ENCODE data around the gene AUTS2. TPM values are rescaled to one million over a fixed set of nuclear protein-coding genes. Genes with fewer than 3 reads are reported as not detected.

The AUTS2 gene
- polyA plus RNA-seq, 3 donors = 0.08 to 0.35 TPM; not detected in 1

DNA sequence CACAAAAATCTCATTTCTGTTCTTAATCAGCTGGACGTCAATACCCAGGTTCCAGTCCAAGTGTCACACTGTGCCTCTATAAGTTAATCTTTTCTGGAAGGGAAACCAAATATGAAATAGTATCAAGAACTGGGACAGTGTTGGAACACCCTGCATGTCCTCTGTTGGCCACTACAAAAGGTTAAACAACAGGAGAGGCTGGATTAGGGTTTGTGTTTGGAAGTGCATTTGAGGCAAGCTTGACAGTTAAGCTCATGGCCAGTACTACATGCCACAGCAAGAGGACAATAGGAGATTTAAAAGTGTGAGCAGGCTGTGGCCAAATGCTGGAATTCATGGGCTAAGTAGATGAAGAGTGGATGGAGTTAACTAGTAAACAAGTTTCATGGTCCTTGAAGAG lies 751.5 kb downstream of the AUTS2 start:
- Mint-ChIP-seq H3K4me3 (no peak overlapping the region), H3K4me1 (peaks cover 9% of the 10 kb centered on the region), H3K27me3 (ENCODE audit: low read depth in 3 of 3) (peaks cover 0 to 2% (median 0%) of the 10 kb centered on the region in 3 donors), H3K27ac (no peak overlapping the region), H3K36me3 (no peaks in the 10 kb centered on the region), H3K9me3 (peaks cover 0 to 7% (median 2%) of the 10 kb centered on the region in 7 donors)
- H3K4me2 ChIP-seq (replicated peaks; ENCODE audit: extremely low read depth, low read length, poor library complexity, severe bottlenecking) = no peak overlapping the region
- H3K9me3 ChIP-seq (replicated peaks in 1 of 2; ENCODE audit: control insufficient read depth in 1 of 2, insufficient read depth in 1 of 2, low read length in 2 of 2) = no peaks in the 10 kb centered on the region
- no peaks in the 10 kb centered on the region for H3K4me1 ChIP-seq (ENCODE audit: control insufficient read depth in 1 of 2, insufficient read depth in 2 of 2, low read length in 2 of 2)
- no peak overlapping the region for H2AFZ ChIP-seq (ENCODE audit: insufficient read depth, low read depth, low read length, poor library complexity, severe bottlenecking)
- WGBS (ENCODE audit: insufficient coverage) = no CpG with 5 or more reads among the region's 1 CpG
- no peak for DNase-seq
- H3K27ac ChIP-seq (ENCODE audit: low read depth in 1 of 2, low read length in 2 of 2) = no peak overlapping the region
- H3K9ac ChIP-seq (ENCODE audit: insufficient read depth, low read length, poor library complexity, severe bottlenecking) = no peak overlapping the region
- no peak overlapping the region for H3K4me3 ChIP-seq (replicated peaks in 1 of 3; ENCODE audit: low read depth in 2 of 3, low read length in 3 of 3)
- H3K79me2 ChIP-seq (ENCODE audit: insufficient read depth, low read length) = no peaks in the 10 kb centered on the region
- intact Hi-C loops (cut with micrococcal nuclease) = no loop called here
- no peaks in the 10 kb centered on the region for H3K36me3 ChIP-seq (replicated peaks in 1 of 2; ENCODE audit: control insufficient read depth in 1 of 2, insufficient read depth in 2 of 2, low read length in 2 of 2)
- H3K27me3 ChIP-seq (ENCODE audit: control insufficient read depth in 2 of 2, insufficient read depth in 2 of 2, low read length in 2 of 2) = no peaks in the 10 kb centered on the region
- no peaks in the 10 kb centered on the region for H4K20me1 ChIP-seq (ENCODE audit: insufficient read depth, low read length)
- TF ChIP-seq CTCF (IDR thresholded peaks at IDR 0.05) = no peak

- Histone ChIP-seq H3K4me2 (replicated peaks; ENCODE audit: extremely low read depth, low read length, poor library complexity, severe bottlenecking) (no peak overlapping the region), H3K36me3 (replicated peaks in 1 of 2; ENCODE audit: control insufficient read depth in 1 of 2, insufficient read depth in 2 of 2, low read length in 2 of 2) (no peaks in the 10 kb centered on the region), H3K79me2 (ENCODE audit: insufficient read depth, low read length) (no peaks in the 10 kb centered on the region), H3K27me3 (ENCODE audit: control insufficient read depth in 2 of 2, insufficient read depth in 2 of 2, low read length in 2 of 2) (no peaks in the 10 kb centered on the region), H4K20me1 (ENCODE audit: insufficient read depth, low read length) (no peaks in the 10 kb centered on the region), H2AFZ (ENCODE audit: insufficient read depth, low read depth, low read length, poor library complexity, severe bottlenecking) (no peak overlapping the region), H3K4me3 (replicated peaks in 1 of 3; ENCODE audit: low read depth in 2 of 3, low read length in 3 of 3) (no peak overlapping the region), H3K9me3 (replicated peaks in 1 of 2; ENCODE audit: control insufficient read depth in 1 of 2, insufficient read depth in 1 of 2, low read length in 2 of 2) (no peaks in the 10 kb centered on the region), H3K9ac (ENCODE audit: insufficient read depth, low read length, poor library complexity, severe bottlenecking) (no peak overlapping the region), H3K4me1 (ENCODE audit: control insufficient read depth in 1 of 2, insufficient read depth in 2 of 2, low read length in 2 of 2) (no peaks in the 10 kb centered on the region), H3K27ac (ENCODE audit: low read depth in 1 of 2, low read length in 2 of 2) (no peak overlapping the region)
- peaks cover 13% of the 10 kb centered on the region for H3K4me1 Mint-ChIP-seq
- H3K9me3 Mint-ChIP-seq = peaks cover 0 to 5% (median 2%) of the 10 kb centered on the region in 7 donors
- H3K36me3 Mint-ChIP-seq = no peaks in the 10 kb centered on the region
- 100% methylated on average over 3 of the region's 4 CpGs for WGBS (ENCODE audit: insufficient coverage)
- TF ChIP-seq CTCF (IDR thresholded peaks at IDR 0.05) = no peak
- peaks cover 2 to 3% (median 2%) of the 10 kb centered on the region in 3 donors for H3K27me3 Mint-ChIP-seq (ENCODE audit: low read depth in 3 of 3)
- intact Hi-C loops (cut with micrococcal nuclease) = no loop called here
- no peak for DNase-seq
- no peak overlapping the region for H3K27ac Mint-ChIP-seq
- H3K4me3 Mint-ChIP-seq = no peak overlapping the region
These were observed 753.8 kb downstream of the AUTS2 start for GRCh38 chr7:70352088-70352487.

All from CD14-positive monocyte (primary cell).